Esophagus muscularis mucosa (tissue), 3 donors: ENCODE results near the gene NFKB2.

Experiments used
- POLR2A ChIP-seq: fragments of 450-650 bp; IDR thresholded peaks from one replicate; pipeline ENCODE4 v1.6.1; 2017; ENCODE audit warnings: antibody characterized with exemption, moderate library complexity, mild to moderate bottlenecking, low read depth
- POLR2AphosphoS5 ChIP-seq, 2 donors: sonication (generic); formaldehyde crosslinking; IDR thresholded peaks; one replicate each; pipeline ENCODE4 v1.6.1; 2017; ENCODE audit warnings: antibody characterized with exemption in 2 of 2
- TF ChIP-seq, protein P1 (sequence below), 3 experiments: fragments of 200-600 bp in 2 of 3; fragments of 450-650 bp in 1 of 3; sonication (generic) in 2 of 3; IDR thresholded peaks; one replicate each; pipeline ENCODE4 v1.5.1; 2017 to 2019; ENCODE audit warnings: antibody characterized with exemption in 3 of 3, mild to moderate bottlenecking in 2 of 3, moderate library complexity in 1 of 3

DNA sequence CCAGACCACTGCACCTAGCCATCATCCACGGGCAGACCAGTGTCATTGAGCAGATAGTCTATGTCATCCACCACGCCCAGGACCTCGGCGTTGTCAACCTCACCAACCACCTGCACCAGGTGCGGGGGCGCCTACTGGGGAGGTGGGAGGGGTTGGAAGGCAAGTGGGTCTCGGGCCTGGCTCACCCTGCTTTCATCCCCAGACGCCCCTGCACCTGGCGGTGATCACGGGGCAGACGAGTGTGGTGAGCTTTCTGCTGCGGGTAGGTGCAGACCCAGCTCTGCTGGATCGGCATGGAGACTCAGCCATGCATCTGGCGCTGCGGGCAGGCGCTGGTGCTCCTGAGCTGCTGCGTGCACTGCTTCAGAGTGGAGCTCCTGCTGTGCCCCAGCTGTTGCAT lies 4.6 kb downstream of the NFKB2 start:
- TF ChIP-seq POLR2A, result no peak
- TF ChIP-seq, protein P1, sequence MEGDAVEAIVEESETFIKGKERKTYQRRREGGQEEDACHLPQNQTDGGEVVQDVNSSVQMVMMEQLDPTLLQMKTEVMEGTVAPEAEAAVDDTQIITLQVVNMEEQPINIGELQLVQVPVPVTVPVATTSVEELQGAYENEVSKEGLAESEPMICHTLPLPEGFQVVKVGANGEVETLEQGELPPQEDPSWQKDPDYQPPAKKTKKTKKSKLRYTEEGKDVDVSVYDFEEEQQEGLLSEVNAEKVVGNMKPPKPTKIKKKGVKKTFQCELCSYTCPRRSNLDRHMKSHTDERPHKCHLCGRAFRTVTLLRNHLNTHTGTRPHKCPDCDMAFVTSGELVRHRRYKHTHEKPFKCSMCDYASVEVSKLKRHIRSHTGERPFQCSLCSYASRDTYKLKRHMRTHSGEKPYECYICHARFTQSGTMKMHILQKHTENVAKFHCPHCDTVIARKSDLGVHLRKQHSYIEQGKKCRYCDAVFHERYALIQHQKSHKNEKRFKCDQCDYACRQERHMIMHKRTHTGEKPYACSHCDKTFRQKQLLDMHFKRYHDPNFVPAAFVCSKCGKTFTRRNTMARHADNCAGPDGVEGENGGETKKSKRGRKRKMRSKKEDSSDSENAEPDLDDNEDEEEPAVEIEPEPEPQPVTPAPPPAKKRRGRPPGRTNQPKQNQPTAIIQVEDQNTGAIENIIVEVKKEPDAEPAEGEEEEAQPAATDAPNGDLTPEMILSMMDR (IDR thresholded peaks at IDR 0.05), result no peak
- TF ChIP-seq POLR2AphosphoS5 (IDR thresholded peaks at IDR 0.05), result no peak
